DMS79 treated with DMSO at 0.1 percent for 48 hours (cell line): Measurements from ENCODE around the gene LZTS2.
A peak's percentile ranks its signal among the peaks of the same experiment; 100 is the strongest.

Experiments
- DNase-seq: peaks from one replicate; lab custom pipeline; 2025; lab: John Stamatoyannopoulos, UW

The LZTS2 gene

GRCh38 chr10:100978121-100978900, 21.3 kb upstream of the LZTS2 start:
- no peak for DNase-seq

- DNase-seq: no peak
These were observed 20.8 kb upstream of the LZTS2 start for GRCh38 chr10:100978901-100979195.

GRCh38 chr10:100979791-100980272, 19.8 kb upstream of the LZTS2 start:
- DNase-seq: no peak

- DNase-seq: no peak
These were observed 19.3 kb upstream of the LZTS2 start for GRCh38 chr10:100980311-100980710.

- DNase-seq: no peak
These were observed 18.9 kb upstream of the LZTS2 start for GRCh38 chr10:100980711-100981110.

- DNase-seq: no peak
These were observed 18.3 kb upstream of the LZTS2 start for GRCh38 chr10:100981178-100981772.

GRCh38 chr10:100982916-100983830, 16.4 kb upstream of the LZTS2 start:
- DNase-seq: no peak

- DNase-seq: no peak
These were observed 15.5 kb upstream of the LZTS2 start for GRCh38 chr10:100983868-100984671.

- DNase-seq: no peak
These were observed 14.9 kb upstream of the LZTS2 start for GRCh38 chr10:100984672-100985177.

GRCh38 chr10:100985336-100985735, 14.3 kb upstream of the LZTS2 start:
- DNase-seq: no peak

- DNase-seq: no peak
These were observed 13.0 kb upstream of the LZTS2 start for GRCh38 chr10:100986623-100986951.

GRCh38 chr10:100986952-100987684, 12.5 kb upstream of the LZTS2 start, which contains the start of the genes MRPL43 and TWNK:
Gene MRPL43, minus strand, starts transcription at chr10:100987497. Its CDS starts 54 bp downstream, at chr10:100987443.
Gene TWNK, plus strand, starts transcription at chr10:100987543. Its CDS starts 668 bp downstream, at chr10:100988211.
- DNase-seq: peak; percentile 3

- DNase-seq: no peak
These were observed 11.9 kb upstream of the LZTS2 start for GRCh38 chr10:100987685-100988049.

- DNase-seq: no peak
These were observed 11.4 kb upstream of the LZTS2 start for GRCh38 chr10:100988166-100988565.

GRCh38 chr10:100989088-100989487, 10.5 kb upstream of the LZTS2 start:
- no peak for DNase-seq

- no peak for DNase-seq
These were observed 5.5 kb upstream of the LZTS2 start for GRCh38 chr10:100993986-100994708.

- DNase-seq: no peak
These were observed 4.4 kb upstream of the LZTS2 start for GRCh38 chr10:100995181-100995580.

- peak; percentile 2 for DNase-seq
These were observed 2.8 kb upstream of the LZTS2 start for GRCh38 chr10:100996678-100997359.

- DNase-seq: peak; percentile 28
These were observed 2.0 kb upstream of the LZTS2 start for GRCh38 chr10:100997360-100998182.
